HG03460 (cell line): ENCODE results near the gene ADORA3.
"Not testable (repeated sequence)": the region's sequence is repeated elsewhere in the genome, so short reads cannot be mapped to it uniquely, and the experiment has no call there.

Experiments used
- ATAC-seq: cut with Tn5 transposase; IDR thresholded peaks from one replicate; pipeline ENCODE4 v1.9.1; 2021; ENCODE audit not compliant: unreplicated experiment

The ADORA3 gene

GRCh38 chr1:111503585-111504060 lies at the start of gene ADORA3, which contains the start of gene TMIGD3:
Gene ADORA3 (minus strand): TSS chr1:111503633. CDS start chr1:111503354, 279 bp downstream.
Gene TMIGD3 (minus strand): TSS chr1:111503633. CDS start chr1:111503354, 279 bp downstream.
- ATAC-seq, result no peak

DNA sequence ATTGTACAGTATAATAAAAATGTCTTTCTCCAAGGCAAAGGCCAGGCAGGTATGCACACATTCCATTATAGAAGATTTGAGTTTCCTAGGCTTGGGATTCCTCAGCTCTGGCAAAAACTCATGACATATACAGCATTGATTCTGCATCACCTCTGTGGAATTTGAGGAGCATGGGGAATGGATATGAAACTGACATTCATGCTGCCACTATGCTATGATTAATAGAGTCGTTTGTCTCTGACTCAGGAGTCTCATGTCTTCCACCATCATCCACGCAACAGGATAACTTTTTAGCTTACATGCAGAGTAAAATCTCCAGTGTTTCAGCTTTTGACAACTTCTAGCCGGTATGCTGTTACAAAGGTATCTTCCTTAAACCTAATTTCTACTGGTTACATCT lies 49.8 kb upstream of the ADORA3 start:
- no peak for ATAC-seq

GRCh38 chr1:111552587-111552986 lies 49.2 kb upstream of the ADORA3 start:
- ATAC-seq, result no peak

DNA sequence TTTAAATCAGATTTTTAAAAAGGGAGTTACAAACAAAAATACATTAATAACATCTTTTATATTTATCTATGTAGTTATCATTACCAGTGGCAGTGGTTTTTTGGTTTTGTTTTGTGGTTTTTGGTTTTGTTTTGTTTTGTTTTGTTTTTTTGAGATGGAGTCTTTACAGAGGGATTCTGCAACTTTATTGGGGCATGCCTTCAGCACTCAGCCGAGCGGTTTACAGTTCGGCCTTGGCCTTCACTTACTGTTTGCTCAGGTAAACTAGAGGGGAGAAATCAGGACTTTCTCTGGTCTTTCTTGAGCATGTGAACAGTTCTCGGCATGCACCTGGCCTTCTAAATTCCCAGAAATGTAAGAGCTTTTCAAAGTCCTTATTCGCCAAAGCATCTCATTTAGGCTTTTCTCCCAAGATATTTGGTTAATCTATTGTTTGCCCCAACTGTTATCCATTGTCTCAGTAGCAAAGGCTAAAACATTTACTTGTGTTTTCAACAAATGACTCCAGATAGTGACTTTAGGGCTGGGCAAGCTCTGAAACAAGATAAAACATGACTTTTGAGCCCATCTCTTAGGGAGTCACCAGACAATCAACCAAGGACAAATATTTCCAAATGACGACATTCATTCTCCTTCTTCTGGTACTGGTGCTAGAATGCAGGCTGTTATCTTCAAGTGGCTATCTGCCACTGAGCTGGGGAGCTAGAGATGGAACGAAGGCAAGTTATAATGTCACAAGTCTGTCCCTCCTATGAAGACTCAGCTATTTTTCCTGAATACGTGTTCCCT lies 48.4 kb upstream of the ADORA3 start:
- no peak for ATAC-seq

GRCh38 chr1:111547786-111548185 lies 44.4 kb upstream of the ADORA3 start:
- not testable (repeated sequence) for ATAC-seq

GRCh38 chr1:111542187-111542586 lies 38.8 kb upstream of the ADORA3 start:
- ATAC-seq, result no peak

DNA sequence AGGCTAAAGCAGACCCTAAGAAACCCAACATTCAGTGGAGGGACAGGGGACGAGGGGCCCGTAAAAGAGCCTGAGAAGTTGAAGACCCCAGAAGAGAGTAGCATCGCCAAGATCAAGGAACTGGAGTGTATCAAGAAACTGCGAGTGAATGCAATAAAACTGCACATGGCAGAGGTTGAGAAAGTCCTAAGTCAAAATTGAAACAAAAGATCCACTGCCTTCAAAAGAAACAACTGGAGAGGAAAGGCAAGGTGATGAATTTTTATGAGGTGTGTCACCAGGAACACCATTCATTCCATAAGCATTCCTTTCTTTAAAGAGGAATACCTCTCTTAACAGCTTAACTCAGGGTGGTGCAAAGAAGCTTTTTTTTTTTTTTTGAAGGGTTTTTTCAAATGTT lies 38.3 kb upstream of the ADORA3 start:
- ATAC-seq, result no peak

- no peak for ATAC-seq
These were observed 37.5 kb upstream of the ADORA3 start for GRCh38 chr1:111540928-111541327.

GRCh38 chr1:111538343-111539025 lies 35.1 kb upstream of the ADORA3 start:
- no peak for ATAC-seq

GRCh38 chr1:111535256-111536191 lies 32.1 kb upstream of the ADORA3 start:
- ATAC-seq, result no peak

- ATAC-seq, result no peak
These were observed 16.6 kb upstream of the ADORA3 start for GRCh38 chr1:111520053-111520452.

DNA sequence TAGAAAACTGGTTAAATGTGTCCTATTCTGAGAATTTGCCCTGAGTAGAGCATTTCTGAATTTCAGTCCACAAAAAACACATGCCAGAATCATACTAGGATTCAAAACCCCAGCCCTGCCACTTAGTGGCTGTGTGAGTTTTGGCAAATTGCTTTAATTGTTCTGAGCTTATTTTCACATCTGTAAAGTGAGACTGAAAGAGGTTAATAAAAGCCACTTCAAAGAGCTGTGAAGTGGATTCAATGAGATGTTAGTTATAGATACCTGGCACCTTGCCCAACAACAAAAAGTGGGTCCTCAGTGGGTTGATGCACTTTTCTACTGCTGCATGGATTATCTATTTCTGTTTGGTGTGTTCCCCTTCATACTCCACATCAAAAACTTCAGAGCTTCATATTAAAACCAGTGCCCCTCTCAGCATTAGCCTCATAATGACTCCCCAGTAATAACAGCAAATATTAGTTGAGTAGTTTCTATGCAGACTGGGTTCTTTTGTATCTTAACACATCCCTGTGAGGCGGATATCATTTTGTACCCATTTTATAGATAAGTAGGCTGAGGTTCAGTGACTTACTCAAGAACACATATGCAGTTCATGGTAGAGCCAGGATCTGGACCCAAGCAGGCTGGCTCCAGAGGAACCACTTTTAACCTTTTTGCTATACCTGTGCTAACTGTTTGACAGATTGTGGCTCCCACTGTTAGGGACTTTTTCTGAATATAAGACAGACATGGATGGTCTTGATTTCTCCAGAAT lies 14.2 kb upstream of the ADORA3 start:
- no peak for ATAC-seq

- ATAC-seq, result no peak
These were observed 12.6 kb upstream of the ADORA3 start for GRCh38 chr1:111516005-111516535.

DNA sequence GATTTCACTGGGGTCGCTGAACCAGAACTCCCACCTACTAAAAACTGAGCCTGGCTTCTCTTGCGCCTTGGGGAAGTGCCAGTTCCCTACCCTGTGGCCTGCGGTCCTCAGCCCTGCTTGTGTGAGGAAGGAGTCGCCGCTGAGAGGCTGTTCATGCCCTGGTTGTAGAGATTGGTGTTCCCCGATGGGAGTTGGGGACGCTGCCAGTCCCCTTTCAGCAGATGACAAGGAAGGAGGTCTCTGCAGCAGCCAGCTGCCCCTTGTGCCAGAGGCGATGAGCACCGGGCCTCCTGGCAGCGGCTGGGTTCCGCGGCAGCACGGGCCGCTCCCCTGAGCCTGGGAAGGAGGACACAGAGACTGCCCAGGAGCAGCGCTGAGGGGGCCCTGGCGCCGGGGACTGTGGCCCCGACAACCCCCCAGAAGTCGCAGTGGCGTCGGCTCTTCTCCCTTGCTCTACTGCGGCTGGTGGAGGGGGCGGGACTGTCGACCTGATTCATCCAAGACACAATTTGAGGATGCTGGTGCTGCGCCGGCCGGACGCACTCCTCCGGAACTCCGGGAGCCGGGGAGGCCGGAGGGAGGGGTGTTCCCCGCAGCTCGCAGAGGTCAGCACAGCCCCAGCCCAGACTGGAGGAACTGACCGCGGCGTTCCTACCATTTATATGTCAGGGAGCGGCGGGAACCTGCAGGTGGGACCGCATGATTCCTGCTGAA lies 12.0 kb upstream of the ADORA3 start:
- ATAC-seq, result no peak

GRCh38 chr1:111513410-111514020 lies 10.1 kb upstream of the ADORA3 start:
- no peak for ATAC-seq

GRCh38 chr1:111512931-111513330 lies 9.5 kb upstream of the ADORA3 start:
- ATAC-seq, result no peak

DNA sequence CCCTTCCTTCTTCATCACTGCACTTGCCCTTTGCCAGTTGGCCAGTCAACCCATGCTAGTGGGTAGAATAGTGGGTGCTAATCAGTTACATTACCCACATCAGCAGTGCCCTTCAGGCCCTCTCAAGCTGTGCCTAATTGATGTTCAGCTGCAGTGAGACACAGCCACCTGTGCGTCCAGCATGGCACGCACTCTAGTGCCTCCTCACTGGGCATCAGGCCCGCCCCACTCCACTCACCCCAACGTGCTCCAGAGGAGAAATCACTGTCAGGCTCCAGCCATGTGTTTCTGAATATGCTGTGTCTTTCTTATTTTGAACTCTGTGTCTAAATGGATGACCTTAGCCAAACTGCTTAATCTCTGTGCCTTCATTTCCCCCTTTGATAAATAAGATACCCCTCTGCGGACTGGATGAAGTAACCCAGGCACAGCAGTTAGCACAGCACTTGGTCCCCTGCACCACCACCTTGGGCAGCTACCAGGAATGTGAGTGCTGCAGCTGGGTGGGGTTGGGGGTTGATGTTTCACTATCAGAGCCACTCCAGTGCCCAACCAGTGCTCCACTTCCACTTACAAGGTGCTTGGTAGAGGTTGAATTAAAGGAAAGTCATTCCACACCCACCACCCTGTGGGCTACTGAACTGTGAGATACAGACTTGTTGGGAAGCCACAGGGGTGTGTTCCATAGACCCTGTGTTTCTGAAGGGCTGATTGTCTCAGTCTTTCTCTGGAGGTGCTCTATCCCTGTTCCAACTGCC lies 8.9 kb upstream of the ADORA3 start:
- ATAC-seq, result no peak

- no peak for ATAC-seq
These were observed 7.9 kb upstream of the ADORA3 start for GRCh38 chr1:111511370-111511769.
